GM12892 (cell line): Measurements from ENCODE around the gene HS1BP3.

Source experiments
- POLR2A ChIP-seq: IDR thresholded peaks from 2 replicates; pipeline ENCODE4 v1.6.1; 2011; ENCODE audit warnings: low read depth, low read length, control low read depth
- TAF1 ChIP-seq: IDR thresholded peaks from 2 replicates; pipeline ENCODE4 v1.6.1; 2011; ENCODE audit warnings: low read depth, mild to moderate bottlenecking, control low read depth, low read length, borderline replicate concordance

DNA sequence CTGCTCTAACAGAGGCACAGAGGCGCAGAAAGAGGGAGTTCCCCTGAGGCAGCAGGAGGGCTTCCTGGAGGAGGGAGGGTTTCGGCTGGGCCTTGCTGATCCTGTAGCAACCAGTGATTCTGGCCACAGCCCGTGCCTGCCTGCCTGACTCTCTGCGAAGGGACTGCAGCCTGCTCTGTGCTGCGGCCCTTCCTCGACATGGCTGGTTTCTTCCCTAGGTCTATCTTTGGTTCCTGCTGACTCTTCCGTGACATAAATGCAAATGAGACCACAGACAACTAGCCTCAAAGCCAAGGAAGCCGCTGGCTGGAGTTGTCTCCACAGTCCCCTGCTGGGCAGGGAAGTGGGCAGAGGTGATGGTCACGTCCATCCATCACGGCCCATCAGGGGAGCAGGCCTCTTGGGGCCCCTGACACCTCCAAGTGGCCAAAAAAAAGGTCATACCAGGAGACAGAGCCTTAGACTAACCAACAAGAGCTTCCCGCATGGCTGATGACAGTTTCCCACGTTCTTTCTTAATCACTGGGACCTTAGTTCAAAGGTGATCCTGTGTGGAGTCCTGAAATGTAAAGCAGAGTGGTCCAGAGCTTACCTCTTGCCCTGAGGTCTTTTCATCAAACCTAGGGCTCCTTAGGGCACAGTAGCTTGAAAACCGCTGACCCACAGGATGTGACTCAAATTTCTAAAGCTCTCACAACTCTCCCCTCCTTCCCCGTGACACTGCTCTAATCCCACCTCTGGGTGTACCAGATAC lies 55.3 kb downstream of the HS1BP3 start:
- TF ChIP-seq TAF1 (no peak), POLR2A (peak; percentile 63; the same call in 1 of the 2 replicates)
